ENCODE measurements around the gene SEPTIN2. TPM values are rescaled to one million over a fixed set of nuclear protein-coding genes. Genes with fewer than 3 reads are reported as not detected.
"Not testable (repeated sequence)": the region's sequence is repeated elsewhere in the genome, so short reads cannot be mapped to it uniquely, and the experiment has no call there.

Gene SEPTIN2
- total and polyA plus RNA-seq, 10 of the 15 experiments (the other 5 are each of a cell fraction or from before 2014, with no cell fraction given) = 169 to 474 (median 269) TPM

- no peak for TF ChIP-seq CHD1 (IDR thresholded peaks at IDR 0.05; ENCODE audit: low read depth, low read length)
Measured at GRCh38 chr2:241381872-241382271, 66.1 kb downstream of the SEPTIN2 start (continued).

- H3K27ac ChIP-seq (ENCODE audit: control insufficient read depth, insufficient read depth); BruUV-seq (replicated peaks); H3K79me2 ChIP-seq (ENCODE audit: control insufficient read depth, insufficient read depth, low read length); FAIRE-seq; DNase-seq (ENCODE audit: low read depth, low spot score); H3K9ac ChIP-seq (ENCODE audit: control insufficient read depth, insufficient read depth, low read length); in situ Hi-C loops (cut with MboI); H4K20me1 ChIP-seq (ENCODE audit: control insufficient read depth, insufficient read depth); H3K27me3 ChIP-seq (replicated peaks in 1 of 2; ENCODE audit: control insufficient read depth in 2 of 2, insufficient read depth in 2 of 2, low read length in 1 of 2); H3K9me3 ChIP-seq (replicated peaks; ENCODE audit: control insufficient read depth, insufficient read depth, low read length); H2AFZ ChIP-seq (ENCODE audit: control insufficient read depth, low read depth, low read length); H3K36me3 ChIP-seq (ENCODE audit: control insufficient read depth in 2 of 2, insufficient read depth in 2 of 2, low read length in 1 of 2); H3K4me1 ChIP-seq (ENCODE audit: control insufficient read depth, insufficient read depth, low read length); intact Hi-C loops (cut with micrococcal nuclease; ENCODE audit: unreplicated experiment); H3K4me2 ChIP-seq (ENCODE audit: control insufficient read depth, insufficient read depth); ATAC-seq; H3K4me3 ChIP-seq: not testable (repeated sequence)
- POLR2A ChIA-PET = interaction anchor here (0.6 to 1.6 kb wide), 4 partner anchors 11 to 73 kb away, joined by 3 to 4 read pairs (median 4); no protein-coding TSS in a partner anchor
- RAD21 ChIA-PET (ENCODE audit: unreplicated experiment) = interaction anchor here (0.6 to 3.0 kb wide), 2 partner anchors 11 to 27 kb away, joined by 3 to 13 read pairs; no protein-coding TSS in a partner anchor
- SMC1A ChIA-PET (ENCODE audit: uncharacterized antibody, unreplicated experiment) = interaction anchor here (0.8 to 3.6 kb wide), 7 partner anchors 11 to 66 kb away, joined by 3 to 14 read pairs (median 4); no protein-coding TSS in a partner anchor
- WGBS (ENCODE audit: insufficient coverage, insufficient replicate concordance, low lambda C conversion rate, missing lambda C conversion rate) = 97% methylated on average over 7 of the region's 7 CpGs
- CTCF ChIA-PET = interaction anchor here (1.0 to 2.8 kb wide), 4 partner anchors 7 to 30 kb away, joined by 3 to 12 read pairs (median 4); no protein-coding TSS in a partner anchor
Measured at GRCh38 chr2:241385450-241385849, 69.7 kb downstream of the SEPTIN2 start.

GRCh38 chr2:241386519-241386918 is 70.8 kb downstream of the SEPTIN2 start:
- ChIA-PET RAD21 (ENCODE audit: unreplicated experiment) (interaction anchor here (1.1 to 3.0 kb wide), 2 partner anchors 12 to 20 kb away, joined by 3 to 13 read pairs; no protein-coding TSS in a partner anchor), CTCF (interaction anchor here (0.8 to 1.2 kb wide), 5 partner anchors 11 to 212 kb away, joined by 3 read pairs; no protein-coding TSS in a partner anchor), SMC1A (ENCODE audit: uncharacterized antibody, unreplicated experiment) (interaction anchor here (1.1 to 3.6 kb wide), 6 partner anchors 9 to 67 kb away, joined by 3 to 14 read pairs (median 4); no protein-coding TSS in a partner anchor), POLR2A (interaction anchor here (0.6 to 1.6 kb wide), 3 partner anchors 12 to 282 kb away, joined by 3 to 4 read pairs (median 3); no protein-coding TSS in a partner anchor)
- TF ChIP-seq MEF2A (IDR thresholded peaks at IDR 0.05; ENCODE audit: insufficient read depth, low read depth, low read length) = no peak
- no peak for TF ChIP-seq ESRRA (IDR thresholded peaks at IDR 0.05; ENCODE audit: low read length)
- TF ChIP-seq RAD51 (IDR thresholded peaks at IDR 0.05) = no peak
- no peak for TF ChIP-seq POLR2A (IDR thresholded peaks at IDR 0.05; ENCODE audit: low read depth, low read length)
- no peak for TF ChIP-seq PML (IDR thresholded peaks at IDR 0.05; ENCODE audit: low read length)
- no peak for TF ChIP-seq EP300 (IDR thresholded peaks at IDR 0.05; ENCODE audit: borderline replicate concordance in 1 of 2, control insufficient read depth in 1 of 2, low read depth in 2 of 2, low read length in 2 of 2)
- no peak for TF ChIP-seq ZBTB40 (IDR thresholded peaks at IDR 0.05; ENCODE audit: borderline replicate concordance)
- TF ChIP-seq RB1 (IDR thresholded peaks at IDR 0.05; ENCODE audit: borderline replicate concordance) = no peak
- ATAC-seq (no peak), DNase-seq (ENCODE audit: low read depth, low spot score) (no peak), FAIRE-seq (no peak)
- H3K4me1 ChIP-seq (ENCODE audit: control insufficient read depth, insufficient read depth, low read length) = peaks cover 18% of the 10 kb centered on the region
- H3K27me3 ChIP-seq (replicated peaks in 1 of 2; ENCODE audit: control insufficient read depth in 2 of 2, insufficient read depth in 2 of 2, low read length in 1 of 2) = no peaks in the 10 kb centered on the region
- 94% methylated on average over 6 of the region's 6 CpGs for WGBS (ENCODE audit: insufficient coverage, insufficient replicate concordance, low lambda C conversion rate, missing lambda C conversion rate)
- H3K4me2 ChIP-seq (ENCODE audit: control insufficient read depth, insufficient read depth) = no peak overlapping the region
- no peak overlapping the region for H3K27ac ChIP-seq (ENCODE audit: control insufficient read depth, insufficient read depth)
- peaks cover 6% of the 10 kb centered on the region for H3K79me2 ChIP-seq (ENCODE audit: control insufficient read depth, insufficient read depth, low read length)
- no peaks in the 10 kb centered on the region for H4K20me1 ChIP-seq (ENCODE audit: control insufficient read depth, insufficient read depth)
- peaks cover 0 to 9% of the 10 kb centered on the region in 2 experiments; a peak in 3 of 4 replicates for H3K36me3 ChIP-seq (ENCODE audit: control insufficient read depth in 2 of 2, insufficient read depth in 2 of 2, low read length in 1 of 2)
- no peaks in the 10 kb centered on the region; the same call in 2 of the 3 replicates for H3K9me3 ChIP-seq (replicated peaks; ENCODE audit: control insufficient read depth, insufficient read depth, low read length)
- no peak overlapping the region for H2AFZ ChIP-seq (ENCODE audit: control insufficient read depth, low read depth, low read length)
- no peak overlapping the region for H3K4me3 ChIP-seq
- intact Hi-C loops (cut with micrococcal nuclease; ENCODE audit: unreplicated experiment) (no loop called here), in situ Hi-C loops (cut with MboI) (no loop called here)
- BruUV-seq (replicated peaks) = no TSS peak
- no peak overlapping the region for H3K9ac ChIP-seq (ENCODE audit: control insufficient read depth, insufficient read depth, low read length)

All from GM12878 (cell line).